Small intestine (tissue), 7 donors: ENCODE data around the gene CTNNB1. TPM values are rescaled to one million over a fixed set of nuclear protein-coding genes. Genes with fewer than 3 reads are reported as not detected.

Source experiments
- DNase-seq, 2 donors: peaks; one replicate each; pipeline versions ENCODE4 v3.0.0 to v3.0.0-alpha.2; 2013
- FAIRE-seq: peaks from 2 replicates; lab custom pipeline; 2012; peaks lifted over from hg19 to GRCh38; lab: Jason Lieb, UNC
- H3K27ac ChIP-seq, 3 donors: one replicate each; pipeline ENCODE4 v1.5.1; 2013; ENCODE audit warnings: low read length in 2 of 3, mild to moderate bottlenecking in 2 of 3, control low read depth in 1 of 3, inconsistent platforms in 1 of 3, low read depth in 1 of 3, moderate library complexity in 1 of 3
- H3K27me3 ChIP-seq, 3 donors: one replicate each; pipeline ENCODE4 v1.6.1; 2013; ENCODE audit warnings: low read length in 3 of 3, inconsistent platforms in 1 of 3; ENCODE audit not compliant: control insufficient read depth in 3 of 3, insufficient read depth in 3 of 3
- H3K36me3 ChIP-seq, 3 donors: one replicate each; pipeline ENCODE4 v1.6.1; 2013; ENCODE audit warnings: low read length in 3 of 3, inconsistent platforms in 1 of 3, low read depth in 1 of 3, mild to moderate bottlenecking in 1 of 3, moderate library complexity in 1 of 3; ENCODE audit not compliant: control insufficient read depth in 3 of 3, insufficient read depth in 2 of 3
- H3K4me1 ChIP-seq, 3 donors: one replicate each; pipeline ENCODE4 v1.6.1; 2013; ENCODE audit warnings: low read length in 2 of 3, inconsistent platforms in 1 of 3, low read depth in 1 of 3, mild to moderate bottlenecking in 1 of 3, moderate library complexity in 1 of 3; ENCODE audit not compliant: control insufficient read depth in 3 of 3, insufficient read depth in 2 of 3
- H3K4me3 ChIP-seq, 3 donors: one replicate each; pipeline ENCODE4 v1.5.1; 2013; ENCODE audit warnings: low read length in 3 of 3, control low read depth in 1 of 3, inconsistent platforms in 1 of 3, low read depth in 1 of 3, mild to moderate bottlenecking in 1 of 3, moderate library complexity in 1 of 3
- H3K9me3 ChIP-seq, 2 donors: one replicate each; pipeline ENCODE4 v1.6.1; 2013; ENCODE audit warnings: low read depth in 1 of 2, low read length in 1 of 2; ENCODE audit not compliant: control insufficient read depth in 2 of 2, insufficient read depth in 1 of 2
- WGBS, 3 donors: extraction: QIAGEN DNeasy Blood & Tissue Kit; methylation state at CpG; one replicate each; pipeline ENCODE4 v1.1.7; 2013; 5-methylcytosine and 5-hydroxymethylcytosine counted together
- polyA plus RNA-seq, 4 donors: library from polyadenylated mRNA; stranded (reverse) in 3 of 4; unstranded in 1 of 4; fragments of 200-250 nt in 3 of 4; fragments of 120-200 nt in 1 of 4; gene quantifications; one replicate each; pipeline versions ENCODE4 v1.2.1 to v1.2.3, GENCODE V29; 2013
- donor health status: healthy with polysubstance abuse.
- donor health status: control.
- donor health status: control.
- donor health status: Bipolar disorder and iron deficiency.
- donor health status: healthy.

Gene CTNNB1
- polyA plus RNA-seq, 4 donors: 226 to 439 (median 392) TPM

- Histone ChIP-seq H3K27me3 (no peaks in the 10 kb centered on the region), H3K36me3 (peaks cover 9 to 30% (median 16%) of the 10 kb centered on the region in 3 donors), H3K4me3 (no peak overlapping the region), H3K9me3 (no peaks in the 10 kb centered on the region), H3K4me1 (no peaks in the 10 kb centered on the region), H3K27ac (no peak overlapping the region)
- FAIRE-seq (no peak), DNase-seq (no peak)
- WGBS, 3 donors: 69 to 90% (median 74%) methylated on average over 2 of the region's 2 CpGs
Measured at GRCh38 chr3:41243183-41243582, 43.9 kb downstream of the CTNNB1 start.

- Histone ChIP-seq H3K36me3 (peaks cover 0 to 21% (median 9%) of the 10 kb centered on the region in 3 donors), H3K4me3 (no peak overlapping the region), H3K9me3 (no peaks in the 10 kb centered on the region), H3K27ac (no peak overlapping the region), H3K4me1 (no peaks in the 10 kb centered on the region), H3K27me3 (no peaks in the 10 kb centered on the region)
- 69 to 87% (median 78%) methylated on average over 6 of the region's 6 CpGs for WGBS, 3 donors
- FAIRE-seq: no peak
- DNase-seq: no peak
Measured at GRCh38 chr3:41244620-41245336, 45.5 kb downstream of the CTNNB1 start.

- FAIRE-seq (no peak), DNase-seq (no peak)
- Histone ChIP-seq H3K9me3 (no peaks in the 10 kb centered on the region), H3K27me3 (no peaks in the 10 kb centered on the region), H3K36me3 (peaks cover 0 to 19% (median 6%) of the 10 kb centered on the region in 3 donors), H3K27ac (no peak overlapping the region), H3K4me3 (no peak overlapping the region), H3K4me1 (no peaks in the 10 kb centered on the region)
- WGBS, 3 donors: 83 to 89% (median 84%) methylated on average over 12 of the region's 12 CpGs
Measured at GRCh38 chr3:41247055-41248004, 48.0 kb downstream of the CTNNB1 start.

GRCh38 chr3:41248525-41248924, 49.2 kb downstream of the CTNNB1 start:
- Histone ChIP-seq H3K27ac (no peak overlapping the region), H3K36me3 (peaks cover 0 to 17% (median 6%) of the 10 kb centered on the region in 3 donors), H3K9me3 (no peaks in the 10 kb centered on the region), H3K27me3 (no peaks in the 10 kb centered on the region), H3K4me3 (no peak overlapping the region), H3K4me1 (no peaks in the 10 kb centered on the region)
- 78 to 91% (median 85%) methylated on average over 3 of the region's 3 CpGs for WGBS, 3 donors
- no peak for FAIRE-seq
- no peak for DNase-seq

GRCh38 chr3:41249318-41249717, 50.0 kb downstream of the CTNNB1 start:
- Histone ChIP-seq H3K27ac (no peak overlapping the region), H3K9me3 (no peaks in the 10 kb centered on the region), H3K27me3 (no peaks in the 10 kb centered on the region), H3K4me1 (no peaks in the 10 kb centered on the region), H3K36me3 (peaks cover 0 to 12% (median 6%) of the 10 kb centered on the region in 3 donors), H3K4me3 (no peak overlapping the region)
- no peak for DNase-seq
- 93 to 96% (median 96%) methylated on average over 3 of the region's 3 CpGs for WGBS, 3 donors
- no peak for FAIRE-seq

- Histone ChIP-seq H3K27ac (no peak overlapping the region), H3K4me1 (no peaks in the 10 kb centered on the region), H3K27me3 (no peaks in the 10 kb centered on the region), H3K9me3 (no peaks in the 10 kb centered on the region), H3K36me3 (peaks cover 0 to 4% (median 0%) of the 10 kb centered on the region in 3 donors), H3K4me3 (no peak overlapping the region)
- FAIRE-seq: no peak
- DNase-seq: no peak
- 72 to 86% (median 78%) methylated on average over 2 of the region's 2 CpGs for WGBS, 3 donors
Measured at GRCh38 chr3:41250825-41251224, 51.5 kb downstream of the CTNNB1 start.

- Histone ChIP-seq H3K27ac (no peak overlapping the region), H3K4me1 (no peaks in the 10 kb centered on the region), H3K9me3 (no peaks in the 10 kb centered on the region), H3K36me3 (no peaks in the 10 kb centered on the region), H3K27me3 (no peaks in the 10 kb centered on the region), H3K4me3 (no peak overlapping the region)
- WGBS, 3 donors: 93 to 100% (median 98%) methylated on average over 1 of the region's 1 CpG
- DNase-seq: no peak
- FAIRE-seq: no peak
Measured at GRCh38 chr3:41251593-41251992, 52.3 kb downstream of the CTNNB1 start.

GRCh38 chr3:41258239-41258800, 59.0 kb downstream of the CTNNB1 start:
- no peak for DNase-seq
- Histone ChIP-seq H3K27ac (no peak overlapping the region), H3K4me3 (no peak overlapping the region), H3K4me1 (no peaks in the 10 kb centered on the region), H3K9me3 (peaks cover 0 to 3% of the 10 kb centered on the region in 2 donors), H3K27me3 (no peaks in the 10 kb centered on the region), H3K36me3 (no peaks in the 10 kb centered on the region)
- FAIRE-seq: no peak
- 90 to 94% (median 93%) methylated on average over 4 of the region's 4 CpGs for WGBS, 3 donors
